ENCODE data around the gene NKG7. TPM values are rescaled to one million over a fixed set of nuclear protein-coding genes. Genes with fewer than 3 reads are reported as not detected.

Gene NKG7
- total and polyA plus RNA-seq, 2 of the 13 experiments (the other 11 are each of a cell fraction or from before 2014, with no cell fraction given) = 0.40 TPM; not detected in 1

DNA sequence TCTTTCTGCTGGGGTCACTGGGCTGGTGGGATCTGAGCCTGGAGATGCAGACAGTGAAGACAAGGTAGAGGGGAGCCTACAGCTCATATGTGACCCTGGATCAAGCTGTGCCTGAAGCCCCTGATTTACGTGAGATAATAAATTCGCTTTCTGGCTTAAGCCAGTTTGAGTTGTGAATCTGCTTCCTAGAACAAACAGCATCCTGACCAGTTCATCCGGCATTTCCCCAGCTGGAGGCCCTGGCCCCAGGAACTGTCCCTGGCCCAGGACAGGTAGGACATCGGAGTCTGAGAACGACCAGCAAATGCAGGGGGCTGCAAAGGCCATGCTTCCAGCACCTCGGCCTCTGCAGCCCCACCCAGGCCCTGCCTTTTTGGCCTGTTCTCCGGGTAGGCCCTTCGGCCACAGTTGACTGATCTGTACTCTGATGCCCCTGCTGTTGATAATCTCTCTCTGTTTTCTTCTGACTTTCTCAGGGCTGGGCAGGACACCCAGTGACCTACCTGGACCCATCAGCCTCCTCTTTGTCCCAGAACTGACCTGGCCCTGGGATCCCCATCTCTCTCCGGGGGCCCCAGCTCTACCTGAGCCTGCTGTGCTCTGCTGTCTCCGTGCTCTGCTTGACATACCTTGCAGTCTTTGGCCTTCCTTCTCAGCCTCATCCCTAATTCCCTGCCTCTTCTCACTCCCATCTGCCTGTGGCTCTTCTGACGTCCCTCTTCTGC, 21.0 kb downstream of the NKG7 start (continued):
- TF ChIP-seq FOXO1 (CRISPR knock-in tag; IDR thresholded peaks at IDR 0.05) (no peak), TSC22D2 (CRISPR knock-in tag; IDR thresholded peaks at IDR 0.05; ENCODE audit: borderline replicate concordance) (no peak), SP1 (IDR thresholded peaks at IDR 0.05) (no peak), SP1 (CRISPR knock-in tag; IDR thresholded peaks at IDR 0.05) (no peak), ZNF724P (CRISPR knock-in tag; IDR thresholded peaks at IDR 0.05; ENCODE audit: borderline replicate concordance) (no peak), SALL1 (CRISPR knock-in tag; IDR thresholded peaks at IDR 0.05) (no peak), ZNF431 (CRISPR knock-in tag; IDR thresholded peaks at IDR 0.05; ENCODE audit: borderline replicate concordance, low read depth) (0 out of 2 replicates have a peak, but pooled peaks have one; percentile 25), ZNF10 (CRISPR knock-in tag; IDR thresholded peaks at IDR 0.05; ENCODE audit: borderline replicate concordance, low read depth) (no peak), ZBTB20 (CRISPR knock-in tag; IDR thresholded peaks at IDR 0.05; ENCODE audit: borderline replicate concordance, low read depth) (no peak), ZNF556 (CRISPR knock-in tag; IDR thresholded peaks at IDR 0.05; ENCODE audit: borderline replicate concordance) (no peak), PHF21A (CRISPR knock-in tag; IDR thresholded peaks at IDR 0.05) (peak; percentile 47; the same call in 1 of the 2 replicates), TAF1 (CRISPR knock-in tag; IDR thresholded peaks at IDR 0.05) (peak; percentile 41; the same call in 1 of the 2 replicates), POLR2G (IDR thresholded peaks at IDR 0.05; ENCODE audit: low read depth, low read length) (peak; percentile 66), HDAC2 (CRISPR knock-in tag; IDR thresholded peaks at IDR 0.05) (no peak), PRMT3 (CRISPR knock-in tag; IDR thresholded peaks at IDR 0.05; ENCODE audit: borderline replicate concordance, low read depth) (no peak), ZSCAN12 (CRISPR knock-in tag; IDR thresholded peaks at IDR 0.05) (no peak), ZSCAN29 (CRISPR knock-in tag; conservative IDR thresholded peaks at IDR 0.05) (no peak), NFIC (IDR thresholded peaks at IDR 0.05; ENCODE audit: low read length) (0 out of 2 replicates have a peak, but pooled peaks have one; percentile 18), ZNF7 (CRISPR knock-in tag; IDR thresholded peaks at IDR 0.05) (no peak), CAMTA2 (CRISPR knock-in tag; IDR thresholded peaks at IDR 0.05; ENCODE audit: borderline replicate concordance) (no peak), SIN3A (IDR thresholded peaks at IDR 0.05; ENCODE audit: borderline replicate concordance, low read depth, low read length) (no peak), AGO1 (IDR thresholded peaks at IDR 0.05; ENCODE audit: low read depth, low read length, poor library complexity, severe bottlenecking) (peak; percentile 46)
- TF ChIP-seq, protein P1, sequence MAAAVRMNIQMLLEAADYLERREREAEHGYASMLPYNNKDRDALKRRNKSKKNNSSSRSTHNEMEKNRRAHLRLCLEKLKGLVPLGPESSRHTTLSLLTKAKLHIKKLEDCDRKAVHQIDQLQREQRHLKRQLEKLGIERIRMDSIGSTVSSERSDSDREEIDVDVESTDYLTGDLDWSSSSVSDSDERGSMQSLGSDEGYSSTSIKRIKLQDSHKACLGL (CRISPR knock-in tag; IDR thresholded peaks at IDR 0.05) = no peak
- TF ChIP-seq, protein P2, sequence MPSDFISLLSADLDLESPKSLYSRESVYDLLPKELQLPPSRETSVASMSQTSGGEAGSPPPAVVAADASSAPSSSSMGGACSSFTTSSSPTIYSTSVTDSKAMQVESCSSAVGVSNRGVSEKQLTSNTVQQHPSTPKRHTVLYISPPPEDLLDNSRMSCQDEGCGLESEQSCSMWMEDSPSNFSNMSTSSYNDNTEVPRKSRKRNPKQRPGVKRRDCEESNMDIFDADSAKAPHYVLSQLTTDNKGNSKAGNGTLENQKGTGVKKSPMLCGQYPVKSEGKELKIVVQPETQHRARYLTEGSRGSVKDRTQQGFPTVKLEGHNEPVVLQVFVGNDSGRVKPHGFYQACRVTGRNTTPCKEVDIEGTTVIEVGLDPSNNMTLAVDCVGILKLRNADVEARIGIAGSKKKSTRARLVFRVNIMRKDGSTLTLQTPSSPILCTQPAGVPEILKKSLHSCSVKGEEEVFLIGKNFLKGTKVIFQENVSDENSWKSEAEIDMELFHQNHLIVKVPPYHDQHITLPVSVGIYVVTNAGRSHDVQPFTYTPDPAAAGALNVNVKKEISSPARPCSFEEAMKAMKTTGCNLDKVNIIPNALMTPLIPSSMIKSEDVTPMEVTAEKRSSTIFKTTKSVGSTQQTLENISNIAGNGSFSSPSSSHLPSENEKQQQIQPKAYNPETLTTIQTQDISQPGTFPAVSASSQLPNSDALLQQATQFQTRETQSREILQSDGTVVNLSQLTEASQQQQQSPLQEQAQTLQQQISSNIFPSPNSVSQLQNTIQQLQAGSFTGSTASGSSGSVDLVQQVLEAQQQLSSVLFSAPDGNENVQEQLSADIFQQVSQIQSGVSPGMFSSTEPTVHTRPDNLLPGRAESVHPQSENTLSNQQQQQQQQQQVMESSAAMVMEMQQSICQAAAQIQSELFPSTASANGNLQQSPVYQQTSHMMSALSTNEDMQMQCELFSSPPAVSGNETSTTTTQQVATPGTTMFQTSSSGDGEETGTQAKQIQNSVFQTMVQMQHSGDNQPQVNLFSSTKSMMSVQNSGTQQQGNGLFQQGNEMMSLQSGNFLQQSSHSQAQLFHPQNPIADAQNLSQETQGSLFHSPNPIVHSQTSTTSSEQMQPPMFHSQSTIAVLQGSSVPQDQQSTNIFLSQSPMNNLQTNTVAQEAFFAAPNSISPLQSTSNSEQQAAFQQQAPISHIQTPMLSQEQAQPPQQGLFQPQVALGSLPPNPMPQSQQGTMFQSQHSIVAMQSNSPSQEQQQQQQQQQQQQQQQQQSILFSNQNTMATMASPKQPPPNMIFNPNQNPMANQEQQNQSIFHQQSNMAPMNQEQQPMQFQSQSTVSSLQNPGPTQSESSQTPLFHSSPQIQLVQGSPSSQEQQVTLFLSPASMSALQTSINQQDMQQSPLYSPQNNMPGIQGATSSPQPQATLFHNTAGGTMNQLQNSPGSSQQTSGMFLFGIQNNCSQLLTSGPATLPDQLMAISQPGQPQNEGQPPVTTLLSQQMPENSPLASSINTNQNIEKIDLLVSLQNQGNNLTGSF (CRISPR knock-in tag; IDR thresholded peaks at IDR 0.05) = no peak
- TF ChIP-seq, protein P3, sequence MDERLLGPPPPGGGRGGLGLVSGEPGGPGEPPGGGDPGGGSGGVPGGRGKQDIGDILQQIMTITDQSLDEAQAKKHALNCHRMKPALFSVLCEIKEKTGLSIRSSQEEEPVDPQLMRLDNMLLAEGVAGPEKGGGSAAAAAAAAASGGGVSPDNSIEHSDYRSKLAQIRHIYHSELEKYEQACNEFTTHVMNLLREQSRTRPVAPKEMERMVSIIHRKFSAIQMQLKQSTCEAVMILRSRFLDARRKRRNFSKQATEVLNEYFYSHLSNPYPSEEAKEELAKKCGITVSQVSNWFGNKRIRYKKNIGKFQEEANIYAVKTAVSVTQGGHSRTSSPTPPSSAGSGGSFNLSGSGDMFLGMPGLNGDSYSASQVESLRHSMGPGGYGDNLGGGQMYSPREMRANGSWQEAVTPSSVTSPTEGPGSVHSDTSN (CRISPR knock-in tag; IDR thresholded peaks at IDR 0.05) = no peak

All from HepG2 (cell line).